H9 (cell line): ENCODE measurements around the gene LMTK2. TPM values are rescaled to one million over a fixed set of nuclear protein-coding genes. Genes with fewer than 3 reads are reported as not detected.

Experiments
- DNase-seq: peaks from one replicate; pipeline ENCODE4 v3.0.0-alpha.2; 2017
- H2AFZ ChIP-seq: one replicate; pipeline ENCODE4 v1.6.1; 2013; ENCODE audit warnings: mild to moderate bottlenecking, low read length, control low read depth, moderate library complexity
- H2AK5ac ChIP-seq: 2 replicates; pipeline ENCODE4 v1.6.1; 2013; ENCODE audit warnings: low read length, control low read depth, mixed read lengths; ENCODE audit not compliant: insufficient read length
- H2BK120ac ChIP-seq: one replicate; pipeline ENCODE4 v1.6.1; 2013; ENCODE audit warnings: low read depth, mild to moderate bottlenecking, low read length, control low read depth, inconsistent platforms; ENCODE audit not compliant: poor library complexity, severe bottlenecking
- H2BK12ac ChIP-seq: 2 replicates; pipeline ENCODE4 v1.6.1; 2013; ENCODE audit warnings: low read length, control low read depth, mixed read lengths, low read depth; ENCODE audit not compliant: insufficient read length
- H2BK15ac ChIP-seq: 2 replicates; pipeline ENCODE4 v1.6.1; 2013; ENCODE audit warnings: low read depth, low read length, control low read depth
- H2BK20ac ChIP-seq: one replicate; pipeline ENCODE4 v1.6.1; 2013; ENCODE audit warnings: low read depth, mild to moderate bottlenecking, low read length, control low read depth, inconsistent platforms; ENCODE audit not compliant: poor library complexity, severe bottlenecking
- H2BK5ac ChIP-seq: 2 replicates; pipeline ENCODE4 v1.6.1; 2013; ENCODE audit warnings: low read length, control low read depth, mixed read lengths; ENCODE audit not compliant: insufficient read length
- H3K14ac ChIP-seq: 2 replicates; pipeline ENCODE4 v1.6.1; 2013; ENCODE audit warnings: low read length, control low read depth; ENCODE audit not compliant: insufficient read depth
- H3K18ac ChIP-seq: 2 replicates; pipeline ENCODE4 v1.6.1; 2013; ENCODE audit warnings: low read depth, mild to moderate bottlenecking, mixed read lengths, low read length, control low read depth; ENCODE audit not compliant: insufficient read length
- H3K23ac ChIP-seq: 2 replicates; pipeline ENCODE4 v1.6.1; 2013; ENCODE audit warnings: low read length, control low read depth, mixed read lengths, low read depth; ENCODE audit not compliant: insufficient read length
- H3K23me2 ChIP-seq: 2 replicates; pipeline ENCODE4 v1.6.1; 2013; ENCODE audit warnings: low read depth, mild to moderate bottlenecking, mixed read lengths, low read length, control low read depth; ENCODE audit not compliant: insufficient read length, poor library complexity, severe bottlenecking
- H3K27ac ChIP-seq: 2 replicates; pipeline ENCODE4 v1.5.1; 2013; ENCODE audit warnings: low read length, control low read depth, mixed read lengths, low read depth; ENCODE audit not compliant: insufficient read length
- H3K27me3 ChIP-seq: 2 replicates; pipeline ENCODE4 v1.6.1; 2013; ENCODE audit warnings: low read length, control low read depth, inconsistent platforms; ENCODE audit not compliant: insufficient read depth
- H3K4ac ChIP-seq: 2 replicates; pipeline ENCODE4 v1.6.1; 2013; ENCODE audit warnings: low read depth, mild to moderate bottlenecking, control low read depth, inconsistent platforms, low read length, moderate library complexity
- H3K4me1 ChIP-seq: 2 replicates; pipeline ENCODE4 v1.6.1; 2013; ENCODE audit warnings: low read length, control low read depth, inconsistent platforms; ENCODE audit not compliant: insufficient read depth
- H3K4me2 ChIP-seq: 2 replicates; pipeline ENCODE4 v1.6.1; 2013; ENCODE audit warnings: low read length, control low read depth, mixed read lengths; ENCODE audit not compliant: insufficient read length, insufficient read depth
- H3K56ac ChIP-seq: 2 replicates; pipeline ENCODE4 v1.6.1; 2013; ENCODE audit warnings: low read depth, mild to moderate bottlenecking, mixed read lengths, low read length, control low read depth; ENCODE audit not compliant: insufficient read length
- H3K79me1 ChIP-seq: 2 replicates; pipeline ENCODE4 v1.6.1; 2013; ENCODE audit warnings: low read depth, mild to moderate bottlenecking, moderate library complexity, low read length, control low read depth, inconsistent platforms; ENCODE audit not compliant: insufficient read depth, poor library complexity, severe bottlenecking
- H3K79me2 ChIP-seq: 2 replicates; pipeline ENCODE4 v1.6.1; 2013; ENCODE audit warnings: low read length, control low read depth, inconsistent platforms; ENCODE audit not compliant: insufficient read depth
- H3K9ac ChIP-seq: 2 replicates; pipeline ENCODE4 v1.6.1; 2013; ENCODE audit warnings: low read length, control low read depth, mixed read lengths; ENCODE audit not compliant: insufficient read length; ENCODE audit errors: extremely low read depth
- H3K9me3 ChIP-seq: one replicate; pipeline ENCODE4 v1.6.1; 2013; ENCODE audit warnings: low read depth, low read length, inconsistent platforms; ENCODE audit not compliant: control insufficient read depth
- H3T11ph ChIP-seq: one replicate; pipeline ENCODE4 v1.6.1; 2013; ENCODE audit warnings: mild to moderate bottlenecking, low read length, control low read depth, inconsistent platforms
- H4K20me1 ChIP-seq: one replicate; pipeline ENCODE4 v1.6.1; 2013; ENCODE audit not compliant: control insufficient read depth, insufficient read length, insufficient read depth
- H4K5ac ChIP-seq: 2 replicates; pipeline ENCODE4 v1.6.1; 2013; ENCODE audit warnings: low read depth, mild to moderate bottlenecking, mixed read lengths, low read length, control low read depth; ENCODE audit not compliant: insufficient read length
- H4K8ac ChIP-seq: replicated peaks from 2 replicates; pipeline ENCODE4 v1.6.1; 2013; ENCODE audit warnings: low read length, control low read depth, mixed read lengths, low read depth; ENCODE audit not compliant: insufficient read length
- H4K91ac ChIP-seq: 2 replicates; pipeline ENCODE4 v1.6.1; 2013; ENCODE audit warnings: low read depth, mild to moderate bottlenecking, moderate library complexity, mixed read lengths, low read length, control low read depth; ENCODE audit not compliant: insufficient read length
- H3K27ac Mint-ChIP-seq, 3 experiments: 2 replicates in 2 of 3; 3 replicates in 1 of 3; pipeline ENCODE4 v1.8.0; 2020 to 2021; ENCODE audit warnings: mixed read lengths in 3 of 3, mild to moderate bottlenecking in 1 of 3, moderate library complexity in 1 of 3
- H3K27me3 Mint-ChIP-seq: 2 replicates; pipeline ENCODE4 v1.8.0; 2021; ENCODE audit warnings: low read depth, mild to moderate bottlenecking, moderate library complexity, mixed read lengths
- H3K36me3 Mint-ChIP-seq, 3 experiments: 2 replicates in 2 of 3; 3 replicates in 1 of 3; pipeline ENCODE4 v1.8.0; 2020 to 2021; ENCODE audit warnings: low read depth in 3 of 3, mixed read lengths in 3 of 3; ENCODE audit not compliant: insufficient read depth in 1 of 3
- H3K4me1 Mint-ChIP-seq, 2 experiments: 2 replicates each; pipeline ENCODE4 v1.8.0; 2020; ENCODE audit warnings: mixed read lengths in 2 of 2
- H3K4me3 Mint-ChIP-seq, 2 experiments: 2 replicates in 1 of 2; 3 replicates in 1 of 2; pipeline ENCODE4 v1.8.0; 2020 to 2021; ENCODE audit warnings: mild to moderate bottlenecking in 2 of 2, mixed read lengths in 2 of 2, moderate library complexity in 1 of 2
- H3K9me3 Mint-ChIP-seq, 2 experiments: 2 replicates in 1 of 2; 3 replicates in 1 of 2; pipeline ENCODE4 v1.8.0; 2020; ENCODE audit warnings: mild to moderate bottlenecking in 2 of 2, mixed read lengths in 2 of 2, moderate library complexity in 1 of 2
- CTCF ChIP-seq: fragments of 200-600 bp; sonication (generic); conservative IDR thresholded peaks from 3 replicates; pipeline ENCODE4 v1.8.0; 2021; ENCODE audit warnings: antibody characterized with exemption, mild to moderate bottlenecking
- WGBS: extraction: QIAGEN DNeasy Blood & Tissue Kit; methylation state at CpG from one replicate; pipeline ENCODE4 v1.1.7; 2013; ENCODE audit warnings: missing lambda C conversion rate, low lambda C conversion rate, mixed read lengths; ENCODE audit not compliant: insufficient read length; ENCODE audit errors: extremely low coverage; 5-methylcytosine and 5-hydroxymethylcytosine counted together
- total RNA-seq: library from RNA; stranded (reverse); gene quantifications from 2 replicates; pipeline ENCODE4 v1.2.1, GENCODE V29; 2021

The LMTK2 gene
- total RNA-seq, 1 experiment from 2014 or later: 24.9 TPM

- no peak for DNase-seq
- Histone ChIP-seq H2AFZ (no peak overlapping the region), H3K4me2 (peak overlapping the region; percentile 53), H3K18ac (no peak overlapping the region), H3K23ac (no peak overlapping the region), H3K23me2 (peaks cover 3% of the 10 kb centered on the region), H3K79me1 (peaks cover 8% of the 10 kb centered on the region), H3K56ac (no peak overlapping the region), H2AK5ac (no peak overlapping the region), H2BK20ac (no peak overlapping the region), H3K14ac (no peak overlapping the region), H4K8ac (no peak overlapping the region), H3K4me1 (no peaks in the 10 kb centered on the region), H2BK5ac (no peak overlapping the region), H3K9ac (peak overlapping the region; percentile 61), H3K27me3 (no peaks in the 10 kb centered on the region), H2BK12ac (no peak overlapping the region), H2BK15ac (no peak overlapping the region), H4K20me1 (no peaks in the 10 kb centered on the region), H3K79me2 (peaks cover 18% of the 10 kb centered on the region; the same call in 1 of the 2 replicates), H3T11ph (no peak overlapping the region), H2BK120ac (no peak overlapping the region), H3K9me3 (no peaks in the 10 kb centered on the region), H4K5ac (no peak overlapping the region), H3K4ac (no peak overlapping the region), H3K27ac (no peak overlapping the region), H4K91ac (no peak overlapping the region)
- peak overlapping the region; percentile 98 to 99 for H3K4me3 Mint-ChIP-seq
- no CpG with 5 or more reads among the region's 32 CpGs for WGBS
- H3K9me3 Mint-ChIP-seq: no peaks in the 10 kb centered on the region; a peak in 2 of 5 replicates
- no peaks in the 10 kb centered on the region for H3K27me3 Mint-ChIP-seq
- H3K4me1 Mint-ChIP-seq: peaks cover 34 to 41% of the 10 kb centered on the region in 2 experiments
- H3K36me3 Mint-ChIP-seq: peaks cover 0 to 2% (median under 1%) of the 10 kb centered on the region in 3 experiments; a peak in 1 of 7 replicates
- no peak for TF ChIP-seq CTCF
- peak overlapping the region in 1 of 3 experiments; percentile 49; a peak in 3 of 7 replicates for H3K27ac Mint-ChIP-seq
Measured at GRCh38 chr7:98107313-98107721, 655 bp downstream of the LMTK2 start.
